Vagina (tissue), 2 donors: ENCODE measurements around the gene RFWD3.

Source experiments
- CTCF ChIP-seq, 3 experiments: fragments of 450-650 bp in 2 of 3; fragments of 200-600 bp in 1 of 3; sonication (generic) in 1 of 3; IDR thresholded peaks; one replicate each; pipeline ENCODE4 v1.5.1; 2017 to 2019; ENCODE audit warnings: antibody characterized with exemption in 3 of 3, mild to moderate bottlenecking in 2 of 3, moderate library complexity in 2 of 3
- POLR2A ChIP-seq, 2 donors: fragments of 450-650 bp; IDR thresholded peaks; one replicate each; pipeline ENCODE4 v1.6.1; 2017; ENCODE audit warnings: antibody characterized with exemption in 2 of 2, mild to moderate bottlenecking in 2 of 2, moderate library complexity in 2 of 2
- POLR2AphosphoS5 ChIP-seq, 2 donors: sonication (generic); formaldehyde crosslinking; IDR thresholded peaks; one replicate each; pipeline ENCODE4 v1.9.0; 2017; ENCODE audit warnings: antibody characterized with exemption in 2 of 2, mild to moderate bottlenecking in 2 of 2, low read depth in 1 of 2; ENCODE audit not compliant: insufficient read depth in 1 of 2

- TF ChIP-seq CTCF (IDR thresholded peaks at IDR 0.05) (no peak), POLR2A (IDR thresholded peaks at IDR 0.05) (no peak), POLR2AphosphoS5 (IDR thresholded peaks at IDR 0.05; ENCODE audit: insufficient read depth in 1 of 2, low read depth in 1 of 2) (no peak)
Observed at GRCh38 chr16:74611721-74612120, 55.0 kb downstream of the RFWD3 start.
